ENCODE data around the gene KRTAP10-6. TPM values are rescaled to one million over a fixed set of nuclear protein-coding genes. Genes with fewer than 3 reads are reported as not detected.
A peak's percentile ranks its signal among the peaks of the same experiment; 100 is the strongest.
"Not testable (repeated sequence)": the region's sequence is repeated elsewhere in the genome, so short reads cannot be mapped to it uniquely, and the experiment has no call there.

Gene KRTAP10-6
- total RNA-seq, 1 experiment from 2014 or later, result not detected

DNA sequence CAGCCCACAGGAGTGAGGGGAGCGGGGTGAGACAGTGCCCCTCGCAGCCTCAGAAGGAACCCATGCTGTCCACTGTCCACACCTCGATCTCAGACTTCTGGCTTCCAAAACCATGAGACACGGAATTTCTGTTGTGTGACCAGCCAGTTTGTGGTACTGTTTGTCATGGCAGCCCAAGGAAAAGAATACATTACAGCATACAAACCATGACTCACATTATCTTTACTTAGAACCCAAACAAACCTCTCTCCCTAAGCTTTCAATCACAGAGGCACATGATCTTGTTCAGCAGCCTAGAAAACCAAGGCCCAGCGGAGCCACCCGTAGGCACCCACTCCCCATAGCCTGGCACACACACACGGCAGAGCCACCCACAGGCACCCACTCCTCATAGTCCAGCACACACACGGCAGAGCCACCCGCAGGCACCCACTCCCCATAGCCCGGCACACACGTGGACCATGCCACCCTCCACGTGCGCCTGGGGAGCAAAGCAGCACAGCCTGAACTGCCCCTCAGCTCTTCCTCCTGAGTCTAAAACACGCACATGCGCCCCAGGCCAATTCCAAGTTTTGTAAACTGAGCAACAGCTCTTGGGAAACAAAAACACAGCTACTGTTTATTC is 19.2 kb downstream of the KRTAP10-6 start:
- H3K27me3 ChIP-seq (replicated peaks), result 0 out of 2 replicates have a peak, but pooled peaks cover 2% of the 10 kb centered on the region
- no peak overlapping the region for H3K4me3 ChIP-seq
- DNase-seq (ENCODE audit: low read depth in 1 of 2, low spot score in 2 of 2), result peak in 1 of 2 experiments; percentile 17
- no peak overlapping the region for H3K27ac ChIP-seq
- H3K4me1 ChIP-seq (replicated peaks), result no peaks in the 10 kb centered on the region
- H3K36me3 ChIP-seq, result no peaks in the 10 kb centered on the region
- no peaks in the 10 kb centered on the region for H3K9me3 ChIP-seq (replicated peaks)

DNA sequence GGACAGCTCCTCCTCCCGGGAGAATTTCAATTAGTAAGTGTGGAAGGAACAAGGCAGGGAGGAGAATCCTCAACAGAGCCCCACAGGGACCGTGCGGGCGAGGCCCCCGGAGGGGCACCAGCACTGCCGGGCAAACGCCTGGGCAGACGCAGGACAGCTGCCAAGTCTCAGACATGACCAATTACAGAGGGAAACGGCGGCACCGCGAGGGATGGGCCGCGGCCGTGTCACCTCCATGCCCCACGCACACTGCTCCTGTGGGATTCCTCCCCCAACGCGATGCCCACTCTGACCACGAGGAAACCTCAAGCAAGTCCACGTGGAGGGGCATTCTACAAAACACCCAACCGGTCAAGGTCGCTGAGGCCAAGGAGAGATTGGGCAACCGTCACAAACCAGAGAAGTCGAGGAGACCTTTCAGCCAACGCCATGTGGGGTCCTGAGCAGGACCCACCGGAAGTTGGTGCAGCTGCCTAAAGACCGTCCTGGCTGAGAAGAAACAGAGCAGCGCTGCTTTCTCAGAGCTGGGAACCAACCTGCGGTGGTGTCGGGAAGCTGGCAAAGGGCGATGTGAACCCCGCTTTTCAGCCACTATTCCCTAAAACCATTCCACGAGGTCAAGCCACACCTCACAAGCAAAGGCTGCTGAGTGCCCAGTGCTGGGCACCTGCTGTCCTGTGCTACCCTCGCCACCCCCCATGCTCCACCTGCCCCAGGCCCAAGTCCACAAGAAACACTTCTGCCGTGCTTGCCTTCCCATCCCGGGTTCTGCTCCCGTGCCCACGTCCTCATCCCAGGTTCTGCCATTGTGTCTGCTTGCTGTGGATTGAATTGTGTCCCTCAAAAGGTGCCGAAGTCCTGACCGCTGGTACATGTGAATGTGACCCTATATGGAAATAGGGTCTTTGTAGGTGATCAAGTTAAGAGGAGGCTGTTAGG is 20.2 kb downstream of the KRTAP10-6 start:
- Histone ChIP-seq H3K4me1 (replicated peaks) (no peaks in the 10 kb centered on the region), H3K27me3 (replicated peaks) (0 out of 2 replicates have a peak, but pooled peaks cover 2% of the 10 kb centered on the region), H3K36me3 (no peaks in the 10 kb centered on the region), H3K4me3 (no peak overlapping the region), H3K9me3 (replicated peaks) (no peaks in the 10 kb centered on the region), H3K27ac (no peak overlapping the region)
- DNase-seq (ENCODE audit: low read depth in 1 of 2, low spot score in 2 of 2), result no peak

DNA sequence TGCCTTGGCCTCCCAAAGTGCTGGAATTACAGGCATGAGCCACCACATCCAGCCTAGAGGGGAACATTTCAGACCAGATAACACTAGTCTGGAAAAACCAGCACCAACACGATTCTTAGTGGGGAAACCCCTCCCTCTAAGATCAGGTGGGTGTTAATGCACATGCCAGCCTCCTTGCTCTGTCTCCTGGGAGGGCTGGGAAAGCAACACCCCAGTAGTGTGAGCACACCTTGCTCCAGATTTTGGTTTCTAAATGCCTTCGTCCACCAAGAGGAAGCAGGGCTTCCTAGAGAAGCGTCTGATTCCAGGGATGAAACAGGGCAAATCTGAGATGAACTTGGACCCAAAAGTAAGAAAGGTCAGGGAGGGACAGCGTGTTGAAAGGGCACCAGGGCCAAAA is 21.0 kb downstream of the KRTAP10-6 start:
- no peaks in the 10 kb centered on the region for H3K4me1 ChIP-seq (replicated peaks)
- no peaks in the 10 kb centered on the region for H3K36me3 ChIP-seq
- 0 out of 2 replicates have a peak, but pooled peaks cover 5% of the 10 kb centered on the region for H3K27me3 ChIP-seq (replicated peaks)
- no peaks in the 10 kb centered on the region for H3K9me3 ChIP-seq (replicated peaks)
- DNase-seq (ENCODE audit: low read depth in 1 of 2, low spot score in 2 of 2), result no peak
- H3K4me3 ChIP-seq, result no peak overlapping the region
- no peak overlapping the region for H3K27ac ChIP-seq

DNA sequence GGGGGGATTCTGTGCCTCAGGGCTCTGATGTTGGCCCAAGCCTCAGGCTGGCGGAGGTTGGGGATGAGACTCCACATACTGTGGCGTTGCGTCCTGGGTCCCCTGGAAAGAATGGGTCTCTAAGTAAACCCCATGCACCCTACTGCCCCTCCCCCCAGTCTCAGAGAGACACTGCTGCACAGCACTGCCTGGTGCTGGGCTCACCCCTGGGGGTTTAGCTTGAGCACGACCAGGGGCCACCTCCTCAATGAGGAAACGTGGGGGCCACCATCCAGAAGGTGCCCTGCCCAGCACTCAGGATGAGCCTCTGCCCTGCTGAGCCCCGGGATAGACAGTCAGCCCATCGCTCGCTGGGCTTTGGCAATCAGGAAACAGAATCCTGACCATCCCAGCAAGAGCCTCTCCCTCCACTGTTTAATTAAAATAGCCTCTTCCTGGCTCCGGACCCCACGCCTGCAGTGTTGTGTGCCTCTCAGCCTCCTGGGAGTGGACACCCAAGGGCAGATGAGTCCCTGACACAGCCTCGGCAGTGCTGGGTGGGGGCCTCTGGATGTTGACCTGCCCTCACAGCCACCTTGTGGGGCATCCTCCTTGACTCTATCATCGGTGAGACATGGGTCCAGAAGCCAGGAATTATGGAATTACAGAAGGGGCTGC is 22.3 kb downstream of the KRTAP10-6 start:
- no peak for DNase-seq (ENCODE audit: low read depth in 1 of 2, low spot score in 2 of 2)
- H3K27me3 ChIP-seq (replicated peaks), result 0 out of 2 replicates have a peak, but pooled peaks cover 5% of the 10 kb centered on the region

DNA sequence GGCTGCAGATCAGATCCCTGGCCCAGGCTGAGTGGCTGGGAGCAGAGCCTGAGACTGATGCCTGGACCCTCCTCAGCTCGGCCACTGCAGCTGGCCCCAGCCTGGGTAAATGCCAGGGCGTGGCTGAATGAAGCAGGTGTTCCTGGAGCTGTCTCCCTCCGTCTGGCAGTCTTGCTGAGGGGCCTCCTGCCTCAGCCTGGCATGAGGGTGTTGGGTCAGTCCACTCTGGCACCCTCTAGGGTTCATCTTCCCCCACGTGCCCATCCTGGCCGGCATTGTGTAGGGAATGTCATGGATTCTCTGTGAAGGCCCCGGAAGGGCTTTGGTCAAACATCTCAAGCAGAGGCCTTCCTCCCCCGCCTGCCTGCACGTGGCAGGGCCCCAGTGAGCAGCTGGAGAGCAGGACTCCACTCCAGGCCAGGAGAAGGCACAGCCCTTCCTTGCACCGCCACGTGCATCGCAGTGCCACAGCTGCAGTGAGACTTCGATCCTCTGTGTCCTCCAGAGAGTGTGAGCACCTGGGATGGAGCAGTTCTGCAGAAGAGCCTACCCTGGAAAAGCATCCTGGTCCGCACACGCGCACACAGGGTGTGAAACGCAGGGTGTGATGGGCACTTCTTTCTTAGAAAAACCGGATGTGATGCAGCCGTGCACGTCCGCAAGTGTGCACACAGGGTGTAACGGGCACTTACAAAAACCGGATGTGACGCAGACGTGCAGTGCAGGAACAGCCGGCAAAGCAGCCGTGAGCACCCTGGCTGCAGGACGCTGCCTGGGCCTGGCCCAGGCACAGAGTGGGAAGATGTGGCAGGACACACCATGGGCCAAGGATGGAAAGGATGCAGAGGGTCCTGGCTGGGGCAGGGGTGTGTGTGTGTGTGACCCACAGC is 23.4 kb downstream of the KRTAP10-6 start:
- Histone ChIP-seq H3K27ac (no peak overlapping the region), H3K27me3 (replicated peaks) (peaks cover 9% of the 10 kb centered on the region; the same call in 1 of the 2 replicates)

More for the DNA sequence above, 22.3 kb downstream of the KRTAP10-6 start:
- no peak overlapping the region for H3K27ac ChIP-seq
- no peaks in the 10 kb centered on the region for H3K4me1 ChIP-seq (replicated peaks)
- H3K4me3 ChIP-seq, result no peak overlapping the region
- no peaks in the 10 kb centered on the region for H3K36me3 ChIP-seq
- no peaks in the 10 kb centered on the region for H3K9me3 ChIP-seq (replicated peaks)

DNA sequence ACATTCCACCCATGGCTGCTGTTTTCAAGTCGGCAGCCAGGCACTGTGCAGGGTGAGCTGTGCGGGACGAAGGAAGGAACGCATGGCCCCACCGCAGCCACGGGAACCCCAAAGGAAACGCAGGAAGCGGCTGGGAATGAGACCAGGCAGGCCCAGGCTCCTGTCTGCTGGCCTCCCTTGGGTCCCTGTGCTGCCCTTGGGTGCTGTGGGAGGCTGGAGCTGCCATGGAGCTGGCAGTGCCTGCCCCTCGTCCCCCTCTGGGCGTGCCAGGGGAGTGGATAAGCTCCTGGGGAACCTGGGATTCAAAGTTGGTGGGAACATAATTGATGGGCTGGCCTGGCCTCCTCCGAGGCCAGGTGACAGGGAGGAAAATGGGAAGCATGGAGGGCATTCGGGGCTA is 24.0 kb downstream of the KRTAP10-6 start:
- no peak overlapping the region for H3K27ac ChIP-seq
- no peak overlapping the region for H3K4me3 ChIP-seq
- no peak for DNase-seq (ENCODE audit: low read depth in 1 of 2, low spot score in 2 of 2)
- no peaks in the 10 kb centered on the region for H3K4me1 ChIP-seq (replicated peaks)
- no peaks in the 10 kb centered on the region for H3K36me3 ChIP-seq
- no peaks in the 10 kb centered on the region for H3K9me3 ChIP-seq (replicated peaks)
- peaks cover 9% of the 10 kb centered on the region; the same call in 1 of the 2 replicates for H3K27me3 ChIP-seq (replicated peaks)

More for the DNA sequence above, 23.4 kb downstream of the KRTAP10-6 start:
- Histone ChIP-seq H3K36me3 (no peaks in the 10 kb centered on the region), H3K4me1 (replicated peaks) (no peaks in the 10 kb centered on the region), H3K4me3 (no peak overlapping the region), H3K9me3 (replicated peaks) (no peaks in the 10 kb centered on the region)
- DNase-seq (ENCODE audit: low read depth in 1 of 2, low spot score in 2 of 2), result no peak

DNA sequence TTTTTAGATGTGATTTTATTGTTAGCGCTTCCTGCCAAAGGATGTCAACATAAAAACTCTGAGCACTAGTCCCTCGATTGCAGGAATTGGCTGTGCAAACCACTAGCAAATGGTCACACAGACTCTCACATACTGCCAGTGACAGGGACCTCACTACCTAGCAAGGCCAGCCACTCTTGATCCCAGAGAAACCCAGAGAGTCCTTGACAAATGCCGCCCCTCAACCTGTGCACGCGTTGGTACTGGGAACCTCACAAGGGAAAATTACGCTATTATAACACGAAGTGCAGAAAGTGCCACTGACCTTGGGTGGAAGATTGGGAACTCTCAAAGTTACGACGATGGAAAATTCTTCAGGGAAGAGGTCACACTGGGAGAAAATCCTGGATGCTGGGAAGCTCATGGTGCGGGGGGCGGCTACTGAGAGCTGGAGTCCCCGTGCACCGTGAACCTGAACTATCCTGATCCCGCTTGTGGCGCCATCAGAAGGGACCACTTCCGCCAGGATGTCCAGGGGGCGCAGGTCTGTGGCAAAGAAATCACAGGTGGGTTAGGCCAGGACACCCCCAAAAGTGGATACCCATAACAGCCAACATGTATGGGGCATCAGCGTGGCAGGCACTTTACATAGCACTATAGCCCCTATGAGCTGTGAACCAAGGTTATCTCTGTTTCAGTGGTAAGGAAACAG is 24.7 kb downstream of the KRTAP10-6 start:
- Histone ChIP-seq H3K27me3 (replicated peaks) (peaks cover 9% of the 10 kb centered on the region; the same call in 1 of the 2 replicates), H3K9me3 (replicated peaks) (no peaks in the 10 kb centered on the region), H3K27ac (no peak overlapping the region), H3K4me3 (no peak overlapping the region), H3K4me1 (replicated peaks) (no peaks in the 10 kb centered on the region), H3K36me3 (no peaks in the 10 kb centered on the region)
- DNase-seq (ENCODE audit: low read depth in 1 of 2, low spot score in 2 of 2), result no peak

DNA sequence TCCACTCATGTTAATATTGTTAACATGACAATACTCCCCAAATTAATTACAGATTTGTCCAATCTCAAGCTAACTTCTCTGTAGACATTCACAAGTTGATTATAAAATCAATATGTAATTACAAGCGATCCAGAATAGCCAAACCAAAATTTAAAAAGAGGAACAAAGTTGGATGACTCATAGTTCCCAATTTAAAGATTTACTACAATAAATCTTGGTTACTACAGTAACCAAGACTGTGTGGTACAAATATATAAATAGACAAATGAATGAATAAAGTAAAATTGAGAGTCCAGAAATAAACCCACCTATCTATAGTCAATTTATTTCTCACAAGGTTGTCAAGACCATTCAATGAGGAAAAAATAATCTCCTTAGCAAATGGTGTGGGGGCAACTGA is 25.9 kb downstream of the KRTAP10-6 start:
- no peaks in the 10 kb centered on the region for H3K4me1 ChIP-seq (replicated peaks)
- no peaks in the 10 kb centered on the region for H3K36me3 ChIP-seq
- H3K27ac ChIP-seq, result no peak overlapping the region
- no peak for DNase-seq (ENCODE audit: low read depth in 1 of 2, low spot score in 2 of 2)
- H3K4me3 ChIP-seq, result no peak overlapping the region
- H3K27me3 ChIP-seq (replicated peaks), result peaks cover 9% of the 10 kb centered on the region; the same call in 1 of the 2 replicates
- H3K9me3 ChIP-seq (replicated peaks), result no peaks in the 10 kb centered on the region

DNA sequence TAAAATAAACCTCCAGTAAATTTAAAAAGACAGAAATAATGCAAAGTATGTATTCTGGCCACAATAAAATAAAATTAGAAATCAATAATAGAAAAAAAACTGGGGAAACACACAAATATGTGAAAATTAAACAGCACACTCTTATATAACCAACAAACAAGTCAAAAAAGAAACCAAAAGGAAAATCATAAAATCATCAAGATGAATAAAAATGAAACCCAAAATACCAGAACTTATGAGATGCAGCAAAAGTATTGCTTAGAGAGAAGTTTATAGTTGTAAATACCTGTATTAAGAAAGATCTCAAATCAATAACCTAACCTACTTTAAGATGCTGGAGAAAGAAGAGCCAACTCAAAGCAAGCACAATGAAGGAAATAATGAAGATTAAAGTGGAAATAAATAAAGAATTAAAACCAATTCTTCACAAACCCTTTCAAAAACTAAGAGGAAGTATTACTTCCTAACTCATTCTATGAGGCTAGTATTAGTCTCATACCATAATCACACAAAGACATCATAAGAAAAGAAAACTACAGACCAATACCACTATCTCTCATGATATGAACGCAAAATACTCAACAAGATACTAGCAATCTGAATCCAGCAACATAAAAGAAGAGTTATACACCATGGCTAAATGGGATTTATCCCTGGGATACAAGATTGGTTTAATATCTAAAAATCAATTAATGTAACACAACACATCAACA is 27.3 kb downstream of the KRTAP10-6 start:
- no peak overlapping the region for H3K4me3 ChIP-seq
- H3K27ac ChIP-seq, result no peak overlapping the region
- no peaks in the 10 kb centered on the region for H3K9me3 ChIP-seq (replicated peaks)
- no peaks in the 10 kb centered on the region for H3K36me3 ChIP-seq
- DNase-seq (ENCODE audit: low read depth in 1 of 2, low spot score in 2 of 2), result no peak
- H3K4me1 ChIP-seq (replicated peaks), result no peaks in the 10 kb centered on the region
- peaks cover 7% of the 10 kb centered on the region; the same call in 1 of the 2 replicates for H3K27me3 ChIP-seq (replicated peaks)

DNA sequence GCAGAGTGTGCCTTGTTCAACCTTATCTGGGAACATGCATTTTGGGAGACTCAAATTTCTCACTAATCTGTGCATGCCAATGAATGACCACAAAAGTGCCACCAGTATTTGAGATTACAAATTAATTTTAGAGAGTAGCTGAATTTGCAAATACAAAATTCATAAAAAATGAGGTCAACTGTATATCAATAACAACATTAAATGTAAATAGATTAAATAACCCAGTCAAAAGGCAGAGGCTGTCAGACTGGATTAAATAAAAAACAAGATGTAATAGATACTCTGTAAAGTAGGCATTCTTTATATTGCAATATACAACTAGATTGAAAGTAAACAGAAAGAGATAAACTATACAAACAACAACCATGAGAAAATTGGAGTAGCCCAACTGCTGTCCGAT is 28.2 kb downstream of the KRTAP10-6 start:
- Histone ChIP-seq H3K9me3 (replicated peaks) (no peaks in the 10 kb centered on the region), H3K27me3 (replicated peaks) (peaks cover 7% of the 10 kb centered on the region; the same call in 1 of the 2 replicates)
- DNase-seq (ENCODE audit: low read depth in 1 of 2, low spot score in 2 of 2), result no peak

DNA sequence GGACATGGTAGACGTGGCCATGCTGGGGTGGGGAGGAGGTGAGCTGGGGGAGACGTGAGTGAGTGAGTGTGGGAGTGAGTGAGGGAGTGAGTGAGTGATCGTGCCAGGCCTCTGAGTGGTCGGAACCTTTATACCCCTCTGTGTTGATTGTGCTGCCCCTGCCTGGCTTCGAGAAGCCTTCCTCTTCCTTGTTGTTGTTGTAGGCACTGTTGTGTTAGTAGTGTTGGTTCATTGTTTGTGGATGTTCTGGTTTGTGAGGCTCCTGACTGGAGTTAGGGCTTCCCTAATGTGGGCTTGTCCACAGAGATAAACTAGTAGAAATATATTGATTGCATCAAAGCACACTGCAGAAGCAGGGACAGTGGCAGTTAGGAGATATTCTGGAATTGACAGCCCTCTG is 33.6 kb downstream of the KRTAP10-6 start, which contains the start of gene KRTAP10-3:
Gene KRTAP10-3 (minus strand): TSS at position 101 of the 400 bp plus-strand sequence. CDS start 80 bp downstream, at position 21.
- H3K9me3 ChIP-seq (replicated peaks), result no peaks in the 10 kb centered on the region
- H3K27ac ChIP-seq, result no peak within 1 kb of the TSS
- H3K36me3 ChIP-seq, result no peaks in the 10 kb centered on the region
- H3K4me1 ChIP-seq (replicated peaks), result no peaks in the 10 kb centered on the region
- peaks cover 10% of the 10 kb centered on the region; the same call in 1 of the 2 replicates for H3K27me3 ChIP-seq (replicated peaks)
- DNase-seq (ENCODE audit: low read depth in 1 of 2, low spot score in 2 of 2), result no peak
- no peak within 1 kb of the TSS for H3K4me3 ChIP-seq

More for the DNA sequence above, 28.2 kb downstream of the KRTAP10-6 start:
- no peaks in the 10 kb centered on the region for H3K4me1 ChIP-seq (replicated peaks)
- no peak overlapping the region for H3K4me3 ChIP-seq
- no peak overlapping the region for H3K27ac ChIP-seq
- H3K36me3 ChIP-seq, result no peaks in the 10 kb centered on the region

DNA sequence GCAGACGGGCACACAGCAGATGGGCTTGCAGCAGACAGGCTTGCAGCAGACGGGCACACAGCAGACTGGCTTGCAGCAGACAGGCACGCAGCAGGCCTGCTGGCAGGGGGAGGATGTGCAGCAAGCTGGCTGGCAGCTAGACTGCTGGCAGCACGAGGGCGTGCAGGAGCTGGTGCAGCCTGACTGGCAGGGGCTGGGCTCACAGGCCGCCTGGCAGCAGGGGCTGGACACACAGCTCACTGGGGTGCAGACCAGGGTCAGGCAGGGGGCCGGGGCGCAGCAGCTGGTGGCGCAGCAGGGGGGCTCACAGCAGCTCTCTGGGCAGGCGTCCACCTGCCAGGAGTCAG is 34.0 kb downstream of the KRTAP10-6 start:
- not testable (repeated sequence) for H3K9me3 ChIP-seq (replicated peaks); DNase-seq (ENCODE audit: low read depth in 1 of 2, low spot score in 2 of 2); H3K27me3 ChIP-seq (replicated peaks); H3K4me3 ChIP-seq; H3K36me3 ChIP-seq; H3K27ac ChIP-seq; H3K4me1 ChIP-seq (replicated peaks)
